HL-60/S4 treated with retinoic acid at 250 ng/mL for 4 days and 3 days (cell line): ENCODE results near the gene CCR7.

ENCODE experiments used
- in situ Hi-C: fragments of 300-500 bp; cut with MboI; formaldehyde crosslinking; loops from 2 replicates; pipeline ENCODE4 v1.7.0; 2022; ENCODE audit warnings: low sequenced_read_pairs

The CCR7 gene

GRCh38 chr17:40538019-40538935 is 27.0 kb downstream of the CCR7 start:
- in situ Hi-C loops: loop anchor here (10.0 to 25.0 kb wide), 2 partner anchors 173 to 326 kb away; partner anchors contain the start of genes GJD3 and WIPF2

DNA sequence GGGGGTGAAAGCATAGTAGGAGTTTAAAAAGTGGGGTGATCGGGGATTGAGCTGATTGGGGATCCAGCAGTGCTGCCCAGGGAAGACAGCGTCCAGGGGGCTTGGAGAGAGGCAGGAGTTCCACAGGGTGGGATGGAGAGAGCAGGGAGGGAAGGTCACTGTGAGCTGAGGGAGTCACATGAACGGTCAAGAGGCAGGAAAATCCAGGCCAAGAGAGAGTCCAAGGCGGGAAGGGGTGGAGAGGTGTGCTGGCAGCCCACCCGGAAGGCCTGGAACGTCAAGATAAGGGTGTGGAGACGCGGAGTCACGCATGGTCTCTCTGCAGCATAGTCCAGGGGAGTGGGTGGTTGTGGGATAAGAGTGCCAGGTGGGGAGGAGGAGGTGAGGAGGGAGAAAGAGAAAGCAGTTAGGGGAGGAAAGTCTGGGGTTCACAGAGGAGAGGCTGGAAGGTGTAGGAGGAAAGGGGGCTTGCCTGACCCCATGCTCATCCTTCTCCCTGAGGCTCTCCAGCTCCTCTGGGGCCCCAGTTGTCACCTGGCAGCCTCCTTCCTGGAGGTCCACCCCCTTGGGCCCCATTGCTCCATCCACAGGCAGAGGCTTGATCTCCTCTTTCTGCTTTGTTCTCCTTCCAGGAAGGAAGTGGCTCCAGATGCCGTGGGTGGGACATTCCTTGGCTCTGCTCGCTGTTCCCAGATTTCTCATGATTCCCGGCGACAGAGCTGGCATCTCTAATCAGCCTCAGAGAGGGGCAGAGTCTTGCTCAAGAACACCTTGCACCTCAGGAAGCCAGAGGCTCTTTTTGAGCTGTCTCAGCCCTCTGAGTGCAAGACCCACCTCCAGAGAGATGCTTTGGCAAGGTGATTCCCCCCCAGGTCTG is 28.7 kb downstream of the CCR7 start:
- in situ Hi-C loops: loop anchor here (10.0 to 25.0 kb wide), 2 partner anchors 172 to 324 kb away; partner anchors contain the start of genes GJD3 and WIPF2

GRCh38 chr17:40535924-40536294 is 29.4 kb downstream of the CCR7 start:
- in situ Hi-C loops: loop anchor here (10.0 to 25.0 kb wide), 2 partner anchors 171 to 324 kb away; partner anchors contain the start of genes GJD3 and WIPF2

- in situ Hi-C loops: loop anchor here (10.0 to 25.0 kb wide), 2 partner anchors 171 to 323 kb away; partner anchors contain the start of genes GJD3 and WIPF2
These were observed 29.8 kb downstream of the CCR7 start for GRCh38 chr17:40535438-40535837.

GRCh38 chr17:40534371-40535189 is 30.7 kb downstream of the CCR7 start:
- in situ Hi-C loops: loop anchor here (10.0 to 25.0 kb wide), 2 partner anchors 170 to 322 kb away; partner anchors contain the start of genes GJD3 and WIPF2

GRCh38 chr17:40533896-40534295 is 31.4 kb downstream of the CCR7 start:
- in situ Hi-C loops: loop anchor here (10.0 to 25.0 kb wide), 2 partner anchors 169 to 322 kb away; partner anchors contain the start of genes GJD3 and WIPF2

DNA sequence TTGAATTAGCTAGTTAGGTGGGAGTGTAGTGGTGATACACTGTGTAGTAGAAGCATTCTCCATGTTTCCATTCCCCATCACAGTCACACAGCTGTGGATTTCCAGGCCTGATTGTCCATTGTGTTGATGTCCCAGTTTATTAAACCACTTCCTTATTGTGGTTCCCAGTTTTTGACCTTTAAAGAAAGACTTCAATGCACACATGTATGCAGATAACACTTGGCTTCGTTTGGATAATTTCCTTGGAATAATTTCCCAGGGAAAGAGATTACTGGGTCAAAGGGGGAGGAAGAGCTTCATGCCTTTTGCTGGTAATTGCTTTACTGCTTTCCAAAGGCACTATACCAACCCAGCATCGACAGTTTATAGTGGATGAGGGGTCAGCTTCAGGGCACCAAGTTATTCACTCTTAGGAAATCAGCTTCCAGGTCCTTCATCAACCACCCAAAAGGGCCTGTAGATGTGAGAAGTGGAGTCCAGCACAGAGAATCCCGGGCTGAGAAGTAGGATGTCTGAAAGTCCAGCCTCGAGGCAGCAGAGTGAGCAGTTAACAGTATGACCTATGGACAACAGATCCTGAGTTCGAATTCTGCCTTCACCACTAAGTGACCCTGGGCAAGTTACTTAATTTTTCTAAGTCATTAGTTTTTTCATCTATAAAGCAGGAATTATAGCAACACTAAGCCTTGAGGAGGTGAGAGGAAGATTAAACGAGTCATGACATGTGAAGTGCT is 32.6 kb downstream of the CCR7 start:
- in situ Hi-C loops: loop anchor here (10.0 to 25.0 kb wide), 2 partner anchors 168 to 320 kb away; partner anchors contain the start of genes GJD3 and WIPF2

GRCh38 chr17:40531051-40531991 is 34.0 kb downstream of the CCR7 start:
- in situ Hi-C loops: loop anchor here (10.0 to 25.0 kb wide), 2 partner anchors 167 to 319 kb away; partner anchors contain the start of genes GJD3 and WIPF2

GRCh38 chr17:40530531-40530994 is 34.7 kb downstream of the CCR7 start:
- in situ Hi-C loops: loop anchor here (10.0 to 25.0 kb wide), 2 partner anchors 166 to 318 kb away; partner anchors contain the start of genes GJD3 and WIPF2

DNA sequence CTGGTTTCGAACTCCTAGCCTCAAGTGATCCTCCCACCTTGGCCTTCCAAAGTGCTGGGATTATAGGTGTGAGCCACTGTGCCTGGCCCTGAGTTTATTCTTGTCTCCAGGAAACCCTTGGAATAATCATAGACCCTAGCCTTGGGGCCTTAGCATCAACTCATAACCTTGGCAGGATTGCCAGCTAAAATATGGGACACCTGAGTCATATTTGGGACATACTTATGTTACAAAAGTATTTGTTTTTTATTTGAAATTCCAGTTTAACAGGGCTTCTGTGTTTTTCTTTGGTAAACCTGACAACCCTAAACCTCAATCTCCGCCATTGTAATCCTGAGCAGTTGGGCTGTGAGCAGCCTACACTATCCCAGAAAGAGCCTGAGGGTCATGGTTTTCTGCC is 35.3 kb downstream of the CCR7 start:
- in situ Hi-C loops: loop anchor here (10.0 to 25.0 kb wide), 2 partner anchors 165 to 318 kb away; partner anchors contain the start of genes GJD3 and WIPF2

- in situ Hi-C loops: loop anchor here (25.0 kb wide), 1 partner anchor 317 kb away; the partner anchor contains the start of gene WIPF2
These were observed 36.4 kb downstream of the CCR7 start for GRCh38 chr17:40528692-40529417.

DNA sequence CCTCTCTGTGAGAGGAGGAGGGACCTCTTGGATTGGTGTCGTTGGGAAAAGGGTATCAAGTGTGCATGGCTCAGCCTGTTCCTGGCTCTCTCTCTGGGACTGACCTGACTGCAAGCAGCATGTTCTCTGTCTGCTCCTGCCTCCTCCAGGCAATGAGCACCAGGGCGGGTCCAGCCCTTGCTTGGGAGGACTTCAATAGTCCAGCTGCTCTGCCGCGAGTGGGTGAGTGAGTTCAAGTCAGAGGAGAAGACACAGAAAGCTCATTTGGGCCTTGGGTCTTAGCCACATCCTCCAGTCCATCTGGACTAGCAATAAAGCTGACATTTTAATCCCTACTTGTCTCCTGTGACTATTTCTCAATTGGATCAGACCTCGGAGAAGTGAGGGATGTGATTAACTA is 38.6 kb downstream of the CCR7 start:
- in situ Hi-C loops: loop anchor here (25.0 kb wide), 1 partner anchor 314 kb away; the partner anchor contains the start of gene WIPF2

GRCh38 chr17:40525294-40525693 is 40.0 kb downstream of the CCR7 start:
- in situ Hi-C loops: loop anchor here (25.0 kb wide), 1 partner anchor 313 kb away; the partner anchor contains the start of gene WIPF2

DNA sequence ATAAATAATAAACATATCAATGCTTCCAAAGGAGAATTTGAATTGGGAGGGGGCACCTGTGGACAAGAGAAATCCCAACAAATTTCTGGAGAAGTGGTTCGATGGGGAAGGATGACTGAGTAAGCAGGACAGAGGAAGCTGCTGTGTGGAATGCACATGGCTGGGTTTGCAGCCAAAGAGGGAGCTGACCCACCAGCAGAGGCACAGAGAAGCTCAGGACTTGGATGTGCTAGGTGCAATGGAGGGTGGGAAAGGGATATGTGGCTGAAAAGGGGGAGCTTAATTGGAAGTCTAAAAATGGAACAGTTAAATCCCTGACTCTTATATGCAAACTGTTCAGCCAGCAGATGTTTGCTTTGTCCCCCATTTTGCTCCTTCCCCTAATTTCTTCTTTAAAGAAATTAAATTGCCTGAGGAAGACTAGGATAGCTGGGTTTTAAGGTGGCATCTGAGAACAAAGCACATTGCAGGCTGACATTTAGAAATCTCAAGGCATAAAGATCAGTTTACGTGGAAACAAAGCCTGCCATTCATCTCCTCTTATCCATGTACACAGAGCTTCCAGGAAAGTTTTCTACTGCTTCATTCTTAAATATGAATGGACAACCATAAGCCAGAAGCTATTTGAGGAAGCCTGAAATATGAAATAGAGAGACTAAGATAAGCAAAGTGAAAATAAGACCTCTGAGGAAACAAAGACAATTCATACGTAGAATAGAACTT is 40.9 kb downstream of the CCR7 start:
- in situ Hi-C loops: no loop called here

DNA sequence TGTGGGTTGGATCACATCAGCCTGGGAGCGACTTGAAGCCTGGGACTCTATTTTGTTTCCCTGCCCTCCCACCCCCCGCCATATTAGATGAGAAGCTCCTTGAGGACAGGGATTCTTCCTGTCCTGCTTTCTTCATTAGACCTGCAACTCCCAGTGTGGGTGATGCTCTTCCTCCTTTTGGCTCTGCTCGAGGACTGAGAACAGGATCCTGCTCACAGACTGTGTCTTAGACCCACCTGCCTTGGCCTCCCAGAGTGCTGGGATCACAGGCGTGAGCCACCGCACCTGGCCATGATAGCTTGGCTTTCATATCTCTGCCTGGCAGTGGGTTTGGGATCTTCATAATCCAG is 42.3 kb downstream of the CCR7 start:
- in situ Hi-C loops: no loop called here

GRCh38 chr17:40522250-40522960 is 42.9 kb downstream of the CCR7 start:
- in situ Hi-C loops: no loop called here
